Measurements from ENCODE around the gene SYNPO2. TPM values are rescaled to one million over a fixed set of nuclear protein-coding genes. Genes with fewer than 3 reads are reported as not detected.

Gene SYNPO2
- total and polyA plus RNA-seq, 2 donors (not counting 1 experiment from before 2014, with no cell fraction given) = 0.03 to 0.20 TPM

GRCh38 chr4:118866442-118866841 is 22.2 kb upstream of the SYNPO2 start:
- H3K27ac Mint-ChIP-seq = no peak overlapping the region
- H3K9me3 ChIP-seq (ENCODE audit: control extremely low read depth in 1 of 3, control insufficient read depth in 2 of 3, insufficient read depth in 1 of 3, low read length in 2 of 3) = no peaks in the 10 kb centered on the region
- H3K9me3 Mint-ChIP-seq (ENCODE audit: insufficient read depth) = no peaks in the 10 kb centered on the region
- no peak overlapping the region for H3K4me3 Mint-ChIP-seq
- no peaks in the 10 kb centered on the region for H3K4me1 Mint-ChIP-seq
- no peak overlapping the region for H2AFZ ChIP-seq (ENCODE audit: insufficient read depth, low read depth, low read length, poor library complexity, severe bottlenecking)
- no peak for ATAC-seq (ENCODE audit: low read depth)
- no peak for DNase-seq
- intact Hi-C loops (cut with micrococcal nuclease) = no loop called here
- CTCF ChIA-PET = interaction anchor here (3.0 kb wide), 1 partner anchor 94 kb away, joined by 20 read pairs; no protein-coding TSS in a partner anchor
- no peaks in the 10 kb centered on the region for H4K20me1 ChIP-seq (ENCODE audit: control insufficient read depth, insufficient read depth, low read length, poor library complexity, severe bottlenecking)
- H3K36me3 ChIP-seq (replicated peaks in 1 of 2; ENCODE audit: control extremely low read depth in 1 of 2, control insufficient read depth in 1 of 2, extremely low read depth in 1 of 2, insufficient read depth in 2 of 2, low read length in 1 of 2) = no peaks in the 10 kb centered on the region
- TF ChIP-seq EZH2 (IDR thresholded peaks at IDR 0.05; ENCODE audit: borderline replicate concordance, insufficient read depth, low read depth, low read length, poor library complexity, severe bottlenecking) (no peak), CTCF (IDR thresholded peaks at IDR 0.05) (no peak)
- H3K4me1 ChIP-seq (ENCODE audit: control insufficient read depth in 2 of 2, insufficient read depth in 2 of 2, low read length in 2 of 2) = no peaks in the 10 kb centered on the region
- H3K4me3 ChIP-seq (ENCODE audit: control extremely low read depth in 1 of 5, extremely low read depth in 1 of 5, insufficient read depth in 1 of 5, low read depth in 2 of 5, low read length in 4 of 5) = no peak overlapping the region
- H3K27me3 Mint-ChIP-seq = no peaks in the 10 kb centered on the region
- no peak overlapping the region for H3K4me2 ChIP-seq (replicated peaks; ENCODE audit: low read depth, low read length, poor library complexity, severe bottlenecking)
- POLR2A ChIA-PET = no interaction called here
- H3K27me3 ChIP-seq (replicated peaks in 1 of 4; ENCODE audit: control extremely low read depth in 1 of 4, control insufficient read depth in 3 of 4, insufficient read depth in 4 of 4, low read length in 3 of 4) = no peaks in the 10 kb centered on the region
- H3K79me2 ChIP-seq (ENCODE audit: control insufficient read depth, insufficient read depth, low read length) = no peaks in the 10 kb centered on the region
- WGBS (ENCODE audit: insufficient coverage) = no CpG with 5 or more reads among the region's 1 CpG
- H3K27ac ChIP-seq (ENCODE audit: low read length in 2 of 2) = no peak overlapping the region
- H3K9ac ChIP-seq (ENCODE audit: low read length) = no peak overlapping the region

GRCh38 chr4:118867311-118868067 is 21.2 kb upstream of the SYNPO2 start:
- Histone ChIP-seq H3K4me1 (ENCODE audit: control insufficient read depth in 2 of 2, insufficient read depth in 2 of 2, low read length in 2 of 2) (no peaks in the 10 kb centered on the region), H3K27me3 (replicated peaks in 1 of 4; ENCODE audit: control extremely low read depth in 1 of 4, control insufficient read depth in 3 of 4, insufficient read depth in 4 of 4, low read length in 3 of 4) (no peaks in the 10 kb centered on the region), H2AFZ (ENCODE audit: insufficient read depth, low read depth, low read length, poor library complexity, severe bottlenecking) (no peak overlapping the region), H3K4me3 (ENCODE audit: control extremely low read depth in 1 of 5, extremely low read depth in 1 of 5, insufficient read depth in 1 of 5, low read depth in 2 of 5, low read length in 4 of 5) (no peak overlapping the region), H3K36me3 (replicated peaks in 1 of 2; ENCODE audit: control extremely low read depth in 1 of 2, control insufficient read depth in 1 of 2, extremely low read depth in 1 of 2, insufficient read depth in 2 of 2, low read length in 1 of 2) (no peaks in the 10 kb centered on the region), H3K27ac (ENCODE audit: low read length in 2 of 2) (no peak overlapping the region), H4K20me1 (ENCODE audit: control insufficient read depth, insufficient read depth, low read length, poor library complexity, severe bottlenecking) (no peaks in the 10 kb centered on the region), H3K9ac (ENCODE audit: low read length) (no peak overlapping the region), H3K4me2 (replicated peaks; ENCODE audit: low read depth, low read length, poor library complexity, severe bottlenecking) (no peak overlapping the region), H3K9me3 (ENCODE audit: control extremely low read depth in 1 of 3, control insufficient read depth in 2 of 3, insufficient read depth in 1 of 3, low read length in 2 of 3) (no peaks in the 10 kb centered on the region), H3K79me2 (ENCODE audit: control insufficient read depth, insufficient read depth, low read length) (no peaks in the 10 kb centered on the region)
- ChIA-PET POLR2A (no interaction called here), CTCF (no interaction called here)
- Mint-ChIP-seq H3K9me3 (ENCODE audit: insufficient read depth) (no peaks in the 10 kb centered on the region), H3K4me1 (no peaks in the 10 kb centered on the region), H3K4me3 (no peak overlapping the region), H3K27ac (no peak overlapping the region), H3K27me3 (no peaks in the 10 kb centered on the region)
- TF ChIP-seq CTCF (IDR thresholded peaks at IDR 0.05) = no peak
- no peak for TF ChIP-seq EZH2 (IDR thresholded peaks at IDR 0.05; ENCODE audit: borderline replicate concordance, insufficient read depth, low read depth, low read length, poor library complexity, severe bottlenecking)
- intact Hi-C loops (cut with micrococcal nuclease) = no loop called here
- ATAC-seq (ENCODE audit: low read depth) = no peak
- DNase-seq = no peak
- no CpG with 5 or more reads among the region's 3 CpGs for WGBS (ENCODE audit: insufficient coverage)

All from B cell (primary cell).